Measurements from ENCODE around the gene AK5. TPM values are rescaled to one million over a fixed set of nuclear protein-coding genes. Genes with fewer than 3 reads are reported as not detected.

Gene AK5
- total RNA-seq, 3 donors from 2014 or later (not counting 1 experiment from before 2014, with no cell fraction given) = 9.4 to 29.8 (median 11.4) TPM

DNA sequence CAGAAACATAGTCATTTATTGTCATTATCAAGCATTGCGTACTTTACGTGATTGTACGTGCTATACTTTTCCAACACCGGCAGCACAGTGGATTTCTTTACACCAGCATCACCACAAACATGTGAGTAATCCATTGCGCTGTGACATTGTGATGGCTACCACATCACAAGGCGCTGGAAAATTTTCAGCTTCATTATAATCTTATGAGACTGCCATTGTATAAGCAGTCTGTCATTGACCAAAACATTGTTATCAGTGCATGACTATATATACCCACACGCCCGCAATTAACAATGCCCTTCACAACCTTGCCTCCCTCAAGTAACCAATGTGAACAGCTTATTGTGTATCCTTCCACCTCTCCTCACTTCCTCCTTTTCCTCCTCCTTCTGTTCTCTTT lies 263.0 kb downstream of the AK5 start:
- no peaks in the 10 kb centered on the region for H3K9me3 Mint-ChIP-seq
- DNase-seq = no peak

GRCh38 chr1:77545970-77546369 lies 264.2 kb downstream of the AK5 start:
- Histone ChIP-seq H3K4me3 (ENCODE audit: low read length) (no peak overlapping the region), H3K36me3 (ENCODE audit: control insufficient read depth, insufficient read depth, low read length) (no peaks in the 10 kb centered on the region), H3K27ac (ENCODE audit: low read length) (no peak overlapping the region), H3K27me3 (ENCODE audit: control insufficient read depth, insufficient read depth, low read length) (no peaks in the 10 kb centered on the region), H3K9me3 (ENCODE audit: control insufficient read depth, insufficient read depth, low read length) (no peaks in the 10 kb centered on the region), H3K4me1 (ENCODE audit: control insufficient read depth, insufficient read depth, low read length) (no peaks in the 10 kb centered on the region)
- peaks cover 0 to 5% of the 10 kb centered on the region in 2 donors for H3K4me1 Mint-ChIP-seq
- H3K27me3 Mint-ChIP-seq (ENCODE audit: low read depth in 2 of 2) = peaks cover 0 to 3% of the 10 kb centered on the region in 2 donors
- no peaks in the 10 kb centered on the region for H3K36me3 Mint-ChIP-seq
- ATAC-seq (no peak), DNase-seq (no peak)
- intact Hi-C loops (cut with micrococcal nuclease) = no loop called here
- H3K4me3 Mint-ChIP-seq = no peak overlapping the region
- WGBS (ENCODE audit: insufficient coverage) = 43% methylated on average over 5 of the region's 5 CpGs
- H3K9me3 Mint-ChIP-seq = no peaks in the 10 kb centered on the region
- H3K27ac Mint-ChIP-seq = no peak overlapping the region
- TF ChIP-seq, protein P1, sequence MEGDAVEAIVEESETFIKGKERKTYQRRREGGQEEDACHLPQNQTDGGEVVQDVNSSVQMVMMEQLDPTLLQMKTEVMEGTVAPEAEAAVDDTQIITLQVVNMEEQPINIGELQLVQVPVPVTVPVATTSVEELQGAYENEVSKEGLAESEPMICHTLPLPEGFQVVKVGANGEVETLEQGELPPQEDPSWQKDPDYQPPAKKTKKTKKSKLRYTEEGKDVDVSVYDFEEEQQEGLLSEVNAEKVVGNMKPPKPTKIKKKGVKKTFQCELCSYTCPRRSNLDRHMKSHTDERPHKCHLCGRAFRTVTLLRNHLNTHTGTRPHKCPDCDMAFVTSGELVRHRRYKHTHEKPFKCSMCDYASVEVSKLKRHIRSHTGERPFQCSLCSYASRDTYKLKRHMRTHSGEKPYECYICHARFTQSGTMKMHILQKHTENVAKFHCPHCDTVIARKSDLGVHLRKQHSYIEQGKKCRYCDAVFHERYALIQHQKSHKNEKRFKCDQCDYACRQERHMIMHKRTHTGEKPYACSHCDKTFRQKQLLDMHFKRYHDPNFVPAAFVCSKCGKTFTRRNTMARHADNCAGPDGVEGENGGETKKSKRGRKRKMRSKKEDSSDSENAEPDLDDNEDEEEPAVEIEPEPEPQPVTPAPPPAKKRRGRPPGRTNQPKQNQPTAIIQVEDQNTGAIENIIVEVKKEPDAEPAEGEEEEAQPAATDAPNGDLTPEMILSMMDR (IDR thresholded peaks at IDR 0.05) = no peak

More for the DNA sequence above, 263.0 kb downstream of the AK5 start:
- intact Hi-C loops (cut with micrococcal nuclease) = no loop called here
- Mint-ChIP-seq H3K4me1 (peaks cover 2 to 9% of the 10 kb centered on the region in 2 donors), H3K4me3 (no peak overlapping the region), H3K27ac (no peak overlapping the region), H3K36me3 (no peaks in the 10 kb centered on the region), H3K27me3 (ENCODE audit: low read depth in 2 of 2) (peaks cover 0 to 3% of the 10 kb centered on the region in 2 donors)
- ATAC-seq = no peak
- Histone ChIP-seq H3K4me1 (ENCODE audit: control insufficient read depth, insufficient read depth, low read length) (peaks cover 1% of the 10 kb centered on the region), H3K36me3 (ENCODE audit: control insufficient read depth, insufficient read depth, low read length) (no peaks in the 10 kb centered on the region), H3K27ac (ENCODE audit: low read length) (no peak overlapping the region), H3K4me3 (ENCODE audit: low read length) (no peak overlapping the region), H3K9me3 (ENCODE audit: control insufficient read depth, insufficient read depth, low read length) (no peaks in the 10 kb centered on the region), H3K27me3 (ENCODE audit: control insufficient read depth, insufficient read depth, low read length) (no peaks in the 10 kb centered on the region)
- 97% methylated on average over 8 of the region's 8 CpGs for WGBS (ENCODE audit: insufficient coverage)
- TF ChIP-seq, protein P1 (IDR thresholded peaks at IDR 0.05) = no peak

DNA sequence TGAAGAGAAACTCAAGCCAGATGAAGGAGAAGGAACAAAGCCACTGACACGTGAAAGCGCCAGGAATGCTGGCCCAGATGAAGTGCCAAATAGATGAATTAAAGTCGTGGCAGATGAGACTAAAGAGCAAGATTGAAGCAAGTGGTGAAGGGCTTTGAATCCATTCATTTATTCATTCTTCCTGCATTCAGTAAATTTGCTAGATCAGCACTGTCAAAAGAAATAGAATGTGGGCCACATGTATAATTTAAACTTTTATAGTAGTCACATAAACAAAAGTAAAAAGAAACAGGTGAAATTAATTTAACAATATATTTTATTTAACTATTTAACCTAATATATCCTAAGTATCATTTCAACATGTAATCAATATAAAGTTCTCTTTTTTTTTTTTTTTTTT lies 265.1 kb downstream of the AK5 start:
- no peak for DNase-seq
- intact Hi-C loops (cut with micrococcal nuclease) = no loop called here
- no peaks in the 10 kb centered on the region for H3K36me3 ChIP-seq (ENCODE audit: control insufficient read depth, insufficient read depth, low read length)
- Mint-ChIP-seq H3K9me3 (no peaks in the 10 kb centered on the region), H3K27ac (no peak overlapping the region), H3K4me1 (peaks cover 0 to 5% of the 10 kb centered on the region in 2 donors), H3K36me3 (no peaks in the 10 kb centered on the region), H3K4me3 (no peak overlapping the region), H3K27me3 (ENCODE audit: low read depth in 2 of 2) (peaks cover 0 to 5% of the 10 kb centered on the region in 2 donors)
- no peak overlapping the region for H3K4me3 ChIP-seq (ENCODE audit: low read length)
- no peak overlapping the region for H3K27ac ChIP-seq (ENCODE audit: low read length)
- 97% methylated on average over 3 of the region's 3 CpGs for WGBS (ENCODE audit: insufficient coverage)
- H3K9me3 ChIP-seq (ENCODE audit: control insufficient read depth, insufficient read depth, low read length) = no peaks in the 10 kb centered on the region
- TF ChIP-seq, protein P1 (IDR thresholded peaks at IDR 0.05) = no peak
- no peak for ATAC-seq
- H3K27me3 ChIP-seq (ENCODE audit: control insufficient read depth, insufficient read depth, low read length) = no peaks in the 10 kb centered on the region
- no peaks in the 10 kb centered on the region for H3K4me1 ChIP-seq (ENCODE audit: control insufficient read depth, insufficient read depth, low read length)

- Mint-ChIP-seq H3K4me1 (peaks cover 0 to 5% of the 10 kb centered on the region in 2 donors), H3K27me3 (ENCODE audit: low read depth in 2 of 2) (peaks cover 0 to 5% of the 10 kb centered on the region in 2 donors), H3K9me3 (no peaks in the 10 kb centered on the region), H3K27ac (no peak overlapping the region), H3K4me3 (no peak overlapping the region), H3K36me3 (no peaks in the 10 kb centered on the region)
- TF ChIP-seq, protein P1 (IDR thresholded peaks at IDR 0.05) = no peak
- Histone ChIP-seq H3K36me3 (ENCODE audit: control insufficient read depth, insufficient read depth, low read length) (no peaks in the 10 kb centered on the region), H3K4me1 (ENCODE audit: control insufficient read depth, insufficient read depth, low read length) (no peaks in the 10 kb centered on the region), H3K9me3 (ENCODE audit: control insufficient read depth, insufficient read depth, low read length) (no peaks in the 10 kb centered on the region), H3K27me3 (ENCODE audit: control insufficient read depth, insufficient read depth, low read length) (no peaks in the 10 kb centered on the region), H3K27ac (ENCODE audit: low read length) (no peak overlapping the region), H3K4me3 (ENCODE audit: low read length) (no peak overlapping the region)
- ATAC-seq (no peak), DNase-seq (no peak)
- 87% methylated on average over 3 of the region's 3 CpGs for WGBS (ENCODE audit: insufficient coverage)
- intact Hi-C loops (cut with micrococcal nuclease) = no loop called here
These were observed 266.5 kb downstream of the AK5 start for GRCh38 chr1:77548285-77548684.
